Stimulated activated CD4-positive, alpha-beta T cell treated with anti-CD3 and anti-CD28 coated beads, Interleukin-1b, Interleukin-23, amount 100 ng/mL, for 4 hours (primary cell): Measurements from ENCODE around the gene CDY1B.
"Not testable (repeated sequence)": the region's sequence is repeated elsewhere in the genome, so short reads cannot be mapped to it uniquely, and the experiment has no call there.

Source experiments
- DNase-seq, 2 donors: peaks; one replicate each; pipeline ENCODE4 v3.0.0-alpha.2; 2020; ENCODE audit warnings: low read depth in 2 of 2

CDY1B gene

GRCh38 chrY:24047919-24048318 is at the start of gene CDY1B:
Gene CDY1B, minus strand, starts transcription at chrY:24048019. Its CDS starts 331 bp downstream, at chrY:24047688.
- DNase-seq = not testable (repeated sequence)

GRCh38 chrY:24049525-24049924 is 1.7 kb upstream of the CDY1B start:
- not testable (repeated sequence) for DNase-seq

GRCh38 chrY:24043209-24043608 is 4.6 kb downstream of the CDY1B start:
- DNase-seq = not testable (repeated sequence)

- DNase-seq = not testable (repeated sequence)
These were observed 8.7 kb downstream of the CDY1B start for GRCh38 chrY:24039008-24039718.

- not testable (repeated sequence) for DNase-seq
These were observed 21.4 kb downstream of the CDY1B start for GRCh38 chrY:24026212-24027103.
